Fibroblast of skin of abdomen (primary cell): ENCODE data around the gene ATXN7L1.
"Not testable (repeated sequence)": the region's sequence is repeated elsewhere in the genome, so short reads cannot be mapped to it uniquely, and the experiment has no call there.

Experiments
- DNase-seq: peaks from one replicate; pipeline ENCODE4 v3.0.0-alpha.2; 2013

The ATXN7L1 gene

DNA sequence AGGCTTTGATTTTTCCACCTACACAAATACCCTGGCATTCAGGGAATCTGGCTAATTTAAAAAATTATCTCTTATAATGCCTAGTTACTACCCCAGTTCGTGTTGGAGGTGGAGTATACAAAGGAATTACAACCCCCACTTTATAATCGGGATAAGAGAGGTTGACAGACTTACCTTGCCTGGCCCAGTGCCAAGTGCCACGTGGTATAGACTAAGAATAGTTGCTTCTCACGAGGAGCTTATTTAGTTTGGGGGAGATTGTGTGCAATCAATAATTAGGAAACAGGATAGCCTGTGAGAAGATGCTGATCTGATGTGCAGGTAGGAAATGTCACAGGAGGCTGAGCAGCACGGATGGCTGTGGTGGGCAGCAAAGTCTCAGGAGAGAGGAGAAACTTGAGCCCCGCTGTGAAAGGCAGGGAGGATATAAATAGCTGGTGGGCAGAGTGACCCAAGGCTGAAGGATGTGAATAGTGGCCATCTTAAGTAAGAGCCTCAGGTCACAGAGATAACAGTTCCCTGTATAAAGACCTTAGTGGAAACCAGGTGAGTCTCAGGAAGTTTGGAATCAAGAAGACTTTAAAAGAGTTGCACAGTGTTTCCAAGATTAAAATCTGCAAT lies 11.3 kb upstream of the ATXN7L1 start:
- DNase-seq = no peak

DNA sequence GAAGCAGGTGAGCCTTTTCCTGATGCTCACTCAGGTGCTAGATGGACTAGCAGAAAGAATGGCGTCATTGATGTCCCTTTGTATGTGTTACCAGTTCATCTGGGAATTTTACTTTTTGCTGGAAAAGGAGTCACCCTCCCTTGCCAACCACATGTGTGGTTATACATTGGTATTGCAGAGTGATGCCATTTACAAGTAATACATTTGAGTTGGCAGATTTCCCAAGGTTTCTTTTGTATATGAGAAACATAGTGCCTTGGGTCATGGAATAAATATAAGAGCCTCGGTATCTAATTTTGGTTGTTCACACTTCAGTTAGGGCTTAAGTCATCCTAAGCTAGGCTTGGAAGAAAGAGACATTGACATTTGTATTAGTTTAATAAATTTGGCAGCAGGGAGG lies 10.4 kb upstream of the ATXN7L1 start:
- DNase-seq = no peak

DNA sequence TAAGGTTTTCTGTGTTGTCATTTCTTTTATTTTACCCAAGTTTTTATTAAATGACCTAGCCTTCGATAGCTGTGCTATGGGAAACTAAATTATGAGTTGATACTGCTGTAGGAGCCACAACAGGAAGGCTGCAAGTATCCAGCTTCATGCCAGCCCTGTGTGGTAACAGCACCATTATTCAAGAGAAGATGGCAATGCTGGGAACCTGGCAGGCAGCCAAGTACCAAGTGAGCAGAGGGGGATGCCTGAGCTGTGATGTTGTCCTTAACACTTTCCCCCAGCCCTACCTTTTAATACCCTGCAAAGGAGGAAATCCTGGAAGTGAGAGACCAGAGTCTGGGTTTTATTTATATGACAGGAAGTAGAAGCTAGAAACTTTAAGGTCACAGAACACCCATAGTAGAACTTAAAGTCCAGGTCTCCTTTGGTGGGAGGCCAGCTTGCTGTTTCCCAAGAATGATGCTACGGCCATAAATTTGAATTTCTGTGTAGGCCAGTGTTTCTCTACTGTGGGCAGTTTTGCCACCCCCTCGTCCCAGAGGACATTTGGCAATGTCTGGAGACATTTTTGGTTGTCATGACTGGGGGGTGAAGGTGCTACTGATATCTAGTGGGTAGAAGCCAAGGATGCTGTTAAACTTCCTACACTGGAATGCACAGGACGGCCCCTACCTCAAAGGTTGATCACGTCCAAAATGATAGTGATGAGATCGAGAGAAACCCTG lies 9.2 kb upstream of the ATXN7L1 start:
- no peak for DNase-seq

DNA sequence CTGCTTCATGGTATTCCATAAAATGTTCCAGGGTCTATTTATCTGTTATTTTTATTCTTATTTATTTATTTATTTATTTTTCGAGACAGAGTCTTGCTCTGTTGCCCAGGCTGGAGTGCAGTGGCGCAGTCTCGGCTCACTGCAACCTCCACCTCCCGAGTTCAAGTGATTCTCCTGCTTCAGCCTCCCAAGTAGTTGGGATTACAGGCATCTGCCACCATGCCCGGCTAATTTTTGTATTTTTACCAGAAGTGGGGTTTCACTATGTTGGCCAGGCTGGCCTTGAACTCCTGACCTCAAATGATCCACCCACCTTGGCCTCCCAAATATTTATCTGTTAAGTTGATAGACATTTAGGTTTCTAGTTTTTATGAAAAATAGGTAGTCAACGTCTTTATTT lies 6.8 kb upstream of the ATXN7L1 start:
- not testable (repeated sequence) for DNase-seq

DNA sequence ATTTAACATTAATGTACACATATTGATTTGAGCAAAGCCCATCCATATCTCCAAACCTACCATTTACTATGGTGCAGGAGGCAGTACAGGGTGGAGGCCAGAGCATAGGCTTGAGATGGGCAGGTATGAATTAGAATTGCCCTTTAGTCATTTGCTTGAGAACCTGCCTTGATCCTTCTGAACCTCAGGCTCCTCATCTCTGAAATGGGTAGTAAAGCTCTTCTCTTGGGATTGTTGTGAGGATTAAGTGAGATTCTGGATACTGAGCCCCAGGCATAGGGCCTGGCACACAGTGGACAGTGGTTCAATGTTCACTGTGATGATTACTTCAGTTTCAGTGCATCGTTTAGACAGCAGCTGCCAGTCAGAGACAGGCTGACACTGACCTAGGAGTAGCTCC lies 5.0 kb upstream of the ATXN7L1 start:
- no peak for DNase-seq

DNA sequence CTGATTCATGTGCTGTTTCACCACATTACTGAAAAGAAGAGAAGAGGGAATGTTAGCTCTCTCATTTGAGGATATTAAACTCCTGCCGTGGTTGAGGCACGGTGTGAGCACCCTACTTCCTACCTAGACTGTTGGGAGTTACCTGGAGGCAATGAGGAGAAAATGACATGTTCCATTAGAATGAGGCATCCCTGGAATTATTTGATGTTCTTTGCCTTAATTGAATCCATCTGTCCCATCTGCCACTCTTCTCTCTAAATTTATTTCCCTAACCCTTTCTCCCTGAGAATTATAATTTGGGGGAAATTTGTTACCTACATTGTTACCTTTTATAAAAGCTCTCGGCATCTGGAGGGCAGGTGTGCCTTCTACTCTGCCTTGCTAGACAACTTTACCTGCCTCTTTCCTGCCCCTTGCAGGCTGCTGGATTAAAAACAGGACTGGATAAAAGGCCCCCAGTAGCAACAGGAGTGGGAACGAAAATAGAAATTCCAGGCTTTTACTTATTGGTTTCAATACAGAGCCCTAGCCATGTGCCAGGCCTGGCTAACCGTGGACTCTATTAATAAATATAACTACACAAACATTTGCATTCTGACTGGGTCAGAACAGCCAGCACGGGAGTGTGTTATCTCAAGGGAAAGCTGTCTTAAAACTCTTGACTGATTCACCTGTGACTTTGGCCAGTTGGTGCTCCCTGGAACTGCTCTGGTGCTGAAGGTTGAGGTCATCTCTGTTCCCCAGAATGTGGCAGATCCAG lies 4.4 kb upstream of the ATXN7L1 start:
- DNase-seq = no peak

DNA sequence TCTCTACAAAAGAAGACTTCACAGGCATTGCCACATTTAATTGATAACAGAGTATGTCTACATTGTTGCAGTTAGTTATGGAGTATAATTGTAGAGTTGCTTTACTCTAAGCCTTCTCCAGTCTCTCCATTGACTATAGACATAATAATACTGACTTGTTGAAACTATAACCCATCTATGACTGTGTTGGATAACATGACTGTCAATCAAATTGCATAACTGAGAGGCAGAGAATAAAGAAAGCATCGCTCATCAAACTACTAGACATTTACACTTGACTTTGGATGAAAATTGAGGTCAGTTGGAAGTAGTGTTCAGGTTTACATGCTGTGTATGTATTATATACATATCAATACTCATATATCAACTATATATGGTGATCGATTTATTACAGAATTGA lies 3.4 kb upstream of the ATXN7L1 start:
- no peak for DNase-seq

DNA sequence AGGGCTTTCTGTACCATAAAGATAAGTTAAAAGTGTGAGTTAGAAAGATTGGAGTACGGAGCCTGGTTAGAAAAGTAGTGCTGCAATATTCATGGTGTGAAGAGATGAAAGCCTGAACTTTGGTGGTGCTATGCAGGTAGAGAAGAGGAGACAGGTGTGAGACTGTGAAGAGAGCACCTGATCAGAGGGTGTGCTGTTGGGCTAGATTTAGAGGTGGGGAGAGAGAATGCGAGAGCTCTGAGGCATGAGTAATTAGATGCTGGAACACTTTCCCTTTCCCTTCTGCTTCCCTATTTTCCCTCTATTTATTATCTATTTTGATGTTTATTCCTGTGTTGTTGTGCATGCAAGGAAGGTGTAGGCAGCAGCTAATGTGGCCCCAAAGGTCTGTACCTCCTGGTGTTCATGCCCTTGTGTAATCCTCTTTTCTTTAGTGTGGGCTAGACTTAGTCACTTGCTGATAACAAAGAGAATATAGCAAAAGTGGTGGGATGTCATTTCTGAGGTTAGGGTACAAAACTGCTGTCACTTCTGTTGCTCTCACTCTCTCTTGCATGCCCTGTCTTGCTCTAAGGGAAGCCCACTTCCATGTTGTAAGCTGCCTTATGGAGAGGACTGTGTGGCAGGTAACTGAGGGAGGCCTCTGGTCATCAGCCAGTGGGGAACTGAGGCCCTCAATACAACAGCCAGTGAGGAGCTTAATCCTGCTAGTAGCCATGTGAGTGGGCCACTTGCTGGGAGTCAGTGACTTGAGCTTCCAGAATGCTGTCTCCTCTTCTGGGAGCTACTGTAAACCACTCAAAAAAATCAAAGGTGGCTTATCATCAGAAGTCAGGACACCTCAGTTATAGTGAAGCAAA lies 2.6 kb upstream of the ATXN7L1 start:
- no peak for DNase-seq

DNA sequence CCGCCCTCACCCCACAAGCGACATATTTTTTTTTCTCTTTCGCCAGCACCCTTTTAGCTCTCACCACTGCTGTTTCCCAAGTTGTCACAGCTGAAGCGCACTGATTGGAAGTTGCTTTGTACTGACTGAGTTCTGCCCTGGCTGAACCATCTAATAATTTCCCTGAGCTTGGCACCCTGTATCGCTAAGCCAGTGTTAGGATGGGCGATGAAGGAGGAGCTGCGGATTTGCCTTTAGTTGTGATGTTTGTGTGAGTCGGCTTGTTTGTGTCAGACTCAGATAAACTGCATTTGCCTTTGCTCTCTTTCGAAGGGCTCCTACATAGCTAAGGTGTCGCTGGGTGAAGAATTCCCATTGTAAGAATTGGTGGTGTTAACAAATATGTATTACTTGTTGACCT lies 1.3 kb upstream of the ATXN7L1 start:
- no peak for DNase-seq

DNA sequence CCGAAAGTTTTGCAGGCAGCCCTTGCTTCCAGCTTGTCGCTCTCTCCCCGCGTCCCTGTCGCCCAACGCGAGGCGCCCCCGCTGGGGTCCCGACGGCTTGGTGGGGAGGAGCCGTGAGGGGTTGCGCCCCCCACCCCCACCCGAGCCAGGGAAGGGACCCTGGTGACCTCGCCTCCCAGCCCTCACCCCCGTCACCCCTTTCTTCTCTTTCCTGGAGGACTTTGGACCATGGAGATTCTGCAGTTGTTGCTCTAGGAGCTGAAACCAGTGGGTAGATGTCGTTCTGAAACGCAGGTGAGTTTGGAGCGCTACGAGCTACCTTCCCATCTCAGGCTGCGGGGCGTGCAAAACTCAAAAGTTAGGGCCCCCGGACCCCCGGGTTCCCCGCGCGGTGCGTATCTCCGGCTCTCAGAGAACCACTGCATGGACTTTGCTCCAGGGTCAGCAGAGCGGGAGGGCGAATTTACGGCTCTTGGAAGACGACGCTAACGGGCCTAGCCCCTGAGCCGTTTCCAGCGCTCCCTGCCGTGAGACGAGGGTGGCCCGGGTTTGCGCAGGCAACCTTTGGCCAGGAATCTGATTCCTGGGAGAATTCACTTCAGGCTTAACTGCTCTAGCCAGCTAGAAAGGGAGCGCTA lies 684 bp upstream of the ATXN7L1 start:
- DNase-seq = peak; percentile 27

DNA sequence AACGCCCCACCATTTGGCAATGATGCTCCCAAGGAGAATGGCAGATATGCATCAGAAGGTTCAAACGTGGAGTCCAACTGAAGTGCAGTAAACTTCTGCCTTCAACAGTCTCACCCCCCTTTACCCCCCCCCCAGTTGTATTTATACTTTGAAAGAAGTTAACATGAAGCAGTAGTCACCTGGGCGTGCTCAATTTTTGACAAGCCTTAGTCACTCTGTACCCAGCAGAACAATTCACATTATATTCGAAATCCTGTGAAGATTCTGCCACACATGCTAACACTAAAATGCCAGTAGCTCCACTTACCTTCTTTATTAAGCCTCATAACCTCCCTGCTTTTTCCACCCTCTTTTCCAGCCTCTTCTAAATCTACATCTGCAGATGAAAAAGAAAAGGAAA lies 894 bp downstream of the ATXN7L1 start:
- no peak for DNase-seq

DNA sequence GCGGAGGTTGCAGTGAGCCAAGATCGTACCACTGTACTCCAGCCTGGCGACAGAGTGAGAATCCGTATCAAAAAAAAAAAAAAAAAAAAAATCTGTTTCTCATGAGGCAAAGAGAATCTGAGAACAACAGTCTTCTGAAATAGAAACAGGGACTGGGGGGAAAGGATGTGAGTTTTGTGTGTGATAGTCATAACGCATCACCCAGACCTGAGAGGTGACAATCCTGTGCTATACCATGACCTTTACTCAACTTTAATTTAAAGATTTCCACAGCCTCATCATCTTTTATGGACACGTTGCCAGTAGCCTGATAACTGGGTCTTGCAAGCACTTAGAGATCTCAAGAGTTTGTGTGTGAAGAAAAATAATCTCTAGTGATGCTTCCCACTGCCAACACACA lies 2.3 kb downstream of the ATXN7L1 start:
- DNase-seq = no peak

DNA sequence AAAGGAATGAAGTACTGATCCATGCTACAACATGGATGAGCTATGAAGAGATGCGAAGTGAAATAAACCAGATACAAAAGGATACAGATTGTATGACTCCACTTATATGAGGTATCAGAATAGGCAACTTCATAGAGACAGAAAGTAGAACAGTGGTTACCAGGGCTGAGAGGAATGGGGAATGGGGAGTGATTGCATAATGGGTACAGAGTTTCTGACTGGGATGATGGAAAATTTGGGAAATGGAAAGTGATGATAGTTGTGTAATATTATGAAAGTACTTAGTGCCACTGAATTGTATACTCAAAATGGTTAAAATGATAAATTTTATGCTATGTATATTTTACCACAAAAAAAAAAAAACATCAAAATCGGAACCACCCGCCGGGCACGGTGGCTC lies 3.9 kb downstream of the ATXN7L1 start:
- DNase-seq = no peak

DNA sequence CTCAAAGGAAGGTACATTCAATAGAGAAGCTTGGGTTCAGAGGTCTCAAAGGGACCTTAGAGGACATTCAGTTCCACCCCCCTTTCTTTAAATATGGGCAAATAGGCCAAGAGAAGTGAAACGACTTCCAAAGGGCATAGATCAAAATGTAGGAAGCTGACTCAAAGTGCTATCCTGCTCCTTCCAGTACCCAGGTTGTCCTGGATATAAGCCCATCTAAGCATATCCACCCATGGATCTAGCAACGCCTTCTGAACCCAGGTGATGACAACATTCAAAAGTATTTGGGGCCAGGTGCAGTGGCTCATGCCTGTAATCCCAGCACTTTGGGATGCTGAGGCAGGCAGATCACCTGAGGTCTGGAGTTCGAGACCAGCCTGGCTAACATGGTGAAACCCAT lies 5.3 kb downstream of the ATXN7L1 start:
- no peak for DNase-seq

DNA sequence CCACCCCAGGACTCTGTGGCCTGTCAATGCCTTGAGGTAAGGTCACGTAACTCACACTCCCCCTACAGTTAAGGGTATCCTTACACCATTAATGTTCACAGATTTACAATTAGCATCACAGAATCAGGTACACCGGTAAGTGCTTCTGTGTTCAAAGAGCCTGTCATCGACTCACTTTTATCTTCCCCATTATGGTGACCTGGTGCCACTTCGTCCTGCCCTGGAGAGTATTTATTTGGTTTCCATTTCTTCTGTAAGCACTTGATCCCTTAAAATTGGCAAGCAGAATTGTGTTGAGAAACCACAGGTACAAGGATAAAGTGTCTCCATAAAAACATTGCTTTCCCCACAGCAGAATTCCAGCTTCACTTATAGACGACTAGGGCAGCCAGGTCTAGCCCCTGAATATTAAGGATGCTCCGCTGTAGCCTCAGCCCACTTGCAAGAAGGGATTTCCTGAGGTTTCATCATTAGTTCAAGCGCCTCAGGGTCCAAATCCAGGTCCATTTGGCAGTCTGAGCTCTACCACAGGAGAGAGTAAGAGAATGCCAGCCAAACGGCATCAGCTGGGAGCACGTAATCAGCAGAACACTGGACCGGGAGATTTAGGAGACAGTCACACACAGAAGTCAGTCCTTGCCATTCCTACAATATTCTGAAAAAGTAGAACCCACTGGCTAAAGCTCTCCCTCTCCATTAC lies 10.1 kb downstream of the ATXN7L1 start:
- DNase-seq = no peak

DNA sequence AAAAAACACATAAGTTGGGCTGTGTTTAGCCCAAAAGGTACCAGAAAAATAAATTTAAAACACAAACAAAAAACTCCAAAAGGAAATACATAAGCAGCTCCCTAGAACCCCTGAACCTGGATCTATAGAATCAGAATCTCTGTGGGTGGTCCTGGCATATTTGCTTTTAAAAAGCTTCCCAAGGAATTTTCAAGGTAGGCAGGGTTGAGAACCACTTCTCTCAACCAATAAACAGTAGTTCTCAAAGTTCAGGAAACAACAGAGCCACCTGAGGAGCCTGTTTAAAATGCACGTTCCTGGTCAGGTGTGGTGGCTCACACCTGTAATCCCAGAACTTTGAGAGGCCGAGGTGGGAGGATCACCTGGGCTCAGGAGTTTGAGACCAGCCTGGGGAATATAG lies 12.5 kb downstream of the ATXN7L1 start:
- no peak for DNase-seq

DNA sequence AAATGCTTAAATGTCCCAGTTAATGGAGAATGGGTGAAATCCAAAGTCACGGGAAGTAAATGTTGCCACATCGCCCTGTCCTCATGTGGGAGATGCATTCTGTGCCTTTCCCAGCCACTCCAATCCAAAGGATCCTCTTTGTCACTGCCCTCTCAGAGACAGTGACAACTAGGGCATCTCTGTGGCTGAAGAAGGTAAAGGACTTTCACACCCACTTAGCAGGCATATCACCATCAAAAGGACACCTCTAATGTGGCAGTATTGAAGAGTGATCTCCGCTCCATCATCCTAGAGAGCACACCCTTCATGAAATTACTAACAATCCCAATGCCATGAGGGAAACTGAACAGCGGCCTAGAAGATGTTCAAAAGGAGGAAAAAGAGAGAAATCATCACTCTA lies 13.6 kb downstream of the ATXN7L1 start:
- DNase-seq = no peak

DNA sequence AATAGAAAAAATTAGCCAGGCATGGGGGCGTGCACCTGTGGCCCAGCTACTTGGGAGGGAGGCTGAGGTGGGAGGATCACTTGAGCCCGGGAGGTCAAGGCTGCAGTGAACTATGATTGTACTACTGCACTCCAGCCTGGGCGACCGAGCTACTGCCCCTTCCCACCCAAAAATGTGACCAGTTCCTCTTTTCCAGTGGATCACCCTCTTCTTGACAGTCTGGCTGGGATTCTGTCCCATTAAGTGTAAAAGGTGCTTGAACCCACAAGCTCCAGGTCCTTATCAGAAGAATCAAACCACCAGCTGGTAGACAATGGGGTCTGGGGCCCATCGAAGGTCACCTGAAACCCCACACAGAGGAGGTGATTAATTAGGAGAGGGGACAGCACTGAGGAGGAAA lies 14.1 kb downstream of the ATXN7L1 start:
- no peak for DNase-seq

DNA sequence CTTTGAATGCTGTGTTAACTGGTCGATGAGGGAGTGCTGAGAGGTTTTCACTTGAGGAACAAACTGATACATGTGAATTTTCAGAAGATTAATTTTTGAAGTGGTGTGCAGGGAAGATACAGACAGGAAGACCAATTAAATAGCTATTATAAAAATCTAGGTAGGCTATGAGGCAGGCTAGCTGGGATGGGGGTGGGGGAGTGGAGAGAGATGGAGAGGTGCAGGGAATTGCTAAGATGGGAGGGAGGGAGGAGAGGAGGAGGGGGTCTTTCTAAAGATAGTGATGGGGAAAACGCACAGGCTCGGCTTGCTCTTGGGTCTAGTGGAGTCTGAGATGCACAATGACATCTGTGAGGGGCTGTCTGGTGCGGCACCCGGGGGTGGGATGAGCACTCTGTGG lies 15.2 kb downstream of the ATXN7L1 start:
- no peak for DNase-seq

DNA sequence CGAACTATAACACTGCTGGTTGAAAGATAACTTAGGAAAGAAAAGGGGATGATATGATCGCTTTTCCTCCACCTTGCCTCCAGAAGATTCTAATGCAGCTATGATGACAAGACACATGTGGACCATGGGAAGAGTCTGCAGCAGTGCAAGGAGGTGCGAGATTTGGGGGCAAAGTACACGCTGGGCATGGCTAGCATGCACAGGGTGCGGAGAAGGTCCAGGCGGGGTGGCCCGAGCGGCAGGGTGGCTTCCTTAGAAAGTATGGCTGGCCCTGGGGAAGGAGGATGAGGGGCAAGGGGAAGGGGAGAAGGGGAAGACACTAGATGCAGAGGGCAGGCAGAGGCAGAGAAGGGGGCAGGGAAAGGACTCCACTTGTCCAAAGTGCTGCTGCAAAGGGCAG lies 15.6 kb downstream of the ATXN7L1 start:
- DNase-seq = no peak

DNA sequence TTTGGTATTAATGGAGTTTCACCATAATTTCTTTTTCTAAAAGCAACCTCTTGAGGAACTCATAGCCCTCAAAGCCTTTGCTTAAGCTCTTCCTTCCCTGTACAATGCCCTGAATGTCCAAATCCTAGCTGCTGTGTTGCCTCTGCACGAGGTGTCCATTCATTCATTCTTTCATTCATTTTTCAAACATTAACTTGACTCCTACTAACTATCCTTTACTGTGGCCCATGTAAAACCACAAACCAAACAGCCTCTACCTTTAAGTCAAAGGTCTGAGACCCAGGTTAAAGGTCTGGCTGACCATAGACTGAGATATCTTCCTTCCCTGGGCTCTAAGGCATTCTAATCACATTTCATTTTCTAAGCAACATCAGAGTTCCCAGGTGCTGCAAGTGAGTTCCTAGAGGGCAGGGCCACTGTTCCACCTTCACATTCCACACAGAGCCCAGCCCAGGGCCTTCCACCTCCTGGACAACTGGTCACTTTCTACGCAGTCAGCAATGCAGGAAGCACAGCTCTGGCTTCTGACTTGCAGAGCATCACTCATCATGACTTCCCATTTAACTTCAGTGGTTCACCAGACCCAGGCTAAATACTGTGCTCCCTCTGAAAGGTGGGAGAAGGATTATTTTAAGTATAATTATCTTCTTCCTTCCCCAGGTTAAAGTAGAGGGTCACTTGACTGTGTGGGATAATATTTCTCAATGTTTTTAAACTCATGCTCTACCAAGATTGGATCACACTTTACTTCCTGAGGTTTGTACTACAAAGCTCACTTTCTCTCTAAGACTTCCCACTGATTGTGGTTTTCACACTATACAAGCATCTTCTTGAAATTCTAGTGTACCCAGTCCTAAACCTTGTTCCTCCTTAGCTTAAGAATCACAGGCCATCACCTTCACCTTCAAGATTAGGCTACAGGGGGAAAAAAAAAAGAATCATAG lies 19.1 kb downstream of the ATXN7L1 start:
- no peak for DNase-seq
